ENCODE measurements around the gene JAK2. TPM values are rescaled to one million over a fixed set of nuclear protein-coding genes. Genes with fewer than 3 reads are reported as not detected.

The JAK2 gene
- total and polyA plus RNA-seq, 9 of the 15 experiments (the other 6 are each of a cell fraction or from before 2014, with no cell fraction given), result 4.7 to 23.4 (median 15.3) TPM

DNA sequence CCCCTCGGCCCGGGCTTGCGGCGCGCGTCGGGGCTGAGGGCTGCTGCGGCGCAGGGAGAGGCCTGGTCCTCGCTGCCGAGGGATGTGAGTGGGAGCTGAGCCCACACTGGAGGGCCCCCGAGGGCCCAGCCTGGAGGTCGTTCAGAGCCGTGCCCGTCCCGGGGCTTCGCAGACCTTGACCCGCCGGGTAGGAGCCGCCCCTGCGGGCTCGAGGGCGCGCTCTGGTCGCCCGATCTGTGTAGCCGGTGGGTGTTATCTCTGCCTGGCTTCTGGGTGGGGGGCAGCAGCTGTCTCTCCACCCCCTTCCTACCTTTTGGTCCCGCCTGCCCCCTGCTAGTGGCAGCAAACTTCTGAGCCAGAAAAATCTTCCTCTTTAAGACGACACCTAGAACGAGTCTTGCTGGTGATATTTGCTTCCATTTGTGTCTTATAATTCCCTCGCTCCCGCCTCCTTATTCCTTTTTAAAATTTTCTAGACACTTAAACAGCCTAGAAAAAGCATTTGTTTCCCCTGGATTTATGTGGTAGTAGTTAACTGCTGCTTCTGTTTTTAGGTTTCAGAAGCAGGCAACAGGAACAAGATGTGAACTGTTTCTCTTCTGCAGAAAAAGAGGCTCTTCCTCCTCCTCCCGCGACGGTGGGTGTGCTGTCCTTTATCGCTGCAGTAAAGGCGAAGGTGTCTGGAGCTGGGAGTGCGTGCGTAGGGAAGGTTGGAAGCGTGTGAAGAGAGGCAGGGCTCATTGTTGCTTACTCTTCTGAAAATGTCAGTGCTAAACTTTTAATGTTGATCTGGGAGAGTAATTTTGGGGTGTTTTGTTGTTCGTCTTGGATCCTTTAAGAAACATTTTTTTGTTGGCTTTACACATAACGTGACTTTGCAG, 554 bp downstream of the JAK2 start (continued):
- no peak for TF ChIP-seq MGA (IDR thresholded peaks at IDR 0.05)
- TF ChIP-seq SOX6 (IDR thresholded peaks at IDR 0.05), result no peak
- TF ChIP-seq CBFA2T3 (IDR thresholded peaks at IDR 0.05), result peak; percentile 35; the same call in 1 of the 2 replicates
- TF ChIP-seq FOXM1 (IDR thresholded peaks at IDR 0.05; ENCODE audit: low read depth), result no peak
- TF ChIP-seq FOXM1 (CRISPR knock-in tag; IDR thresholded peaks at IDR 0.05; ENCODE audit: low read depth), result no peak
- no peak for TF ChIP-seq SMC3 (conservative IDR thresholded peaks at IDR 0.05; ENCODE audit: insufficient read depth, low read depth, low read length)
- TF ChIP-seq, protein P1, sequence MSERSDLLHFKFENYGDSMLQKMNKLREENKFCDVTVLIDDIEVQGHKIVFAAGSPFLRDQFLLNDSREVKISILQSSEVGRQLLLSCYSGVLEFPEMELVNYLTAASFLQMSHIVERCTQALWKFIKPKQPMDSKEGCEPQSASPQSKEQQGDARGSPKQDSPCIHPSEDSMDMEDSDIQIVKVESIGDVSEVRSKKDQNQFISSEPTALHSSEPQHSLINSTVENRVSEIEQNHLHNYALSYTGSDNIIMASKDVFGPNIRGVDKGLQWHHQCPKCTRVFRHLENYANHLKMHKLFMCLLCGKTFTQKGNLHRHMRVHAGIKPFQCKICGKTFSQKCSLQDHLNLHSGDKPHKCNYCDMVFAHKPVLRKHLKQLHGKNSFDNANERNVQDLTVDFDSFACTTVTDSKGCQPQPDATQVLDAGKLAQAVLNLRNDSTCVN (CRISPR knock-in tag; IDR thresholded peaks at IDR 0.05), result no peak
- no peak for TF ChIP-seq NRF1 (conservative IDR thresholded peaks at IDR 0.05 in 1 of 2, IDR thresholded peaks at IDR 0.05 in 1 of 2)
- no peak for TF ChIP-seq NFIC (IDR thresholded peaks at IDR 0.05)
- TF ChIP-seq PURB (CRISPR knock-in tag; IDR thresholded peaks at IDR 0.05; ENCODE audit: low read depth), result no peak
- no peak for TF ChIP-seq SMAD2 (IDR thresholded peaks at IDR 0.05; ENCODE audit: low read depth, low read length)
- TF ChIP-seq ARID3B (CRISPR knock-in tag; IDR thresholded peaks at IDR 0.05; ENCODE audit: borderline replicate concordance), result no peak
